K562 (cell line): ENCODE results near the gene FAM131C. TPM values are rescaled to one million over a fixed set of nuclear protein-coding genes. Genes with fewer than 3 reads are reported as not detected.
"Not testable (repeated sequence)": the region's sequence is repeated elsewhere in the genome, so short reads cannot be mapped to it uniquely, and the experiment has no call there.

Experiments
- ATAC-seq: fragments of 200-7000 bp; cut with Tn5 transposase; 3 replicates; pipeline ENCODE4 v1.9.1; 2020; ENCODE audit warnings: moderate library complexity
- BruUV-seq: library from RNA; stranded (reverse); fragments of 400-500 nt; replicated peaks from 2 replicates; lab custom pipeline; 2021; lab: Mats Ljungman, UMichigan
- CTCF ChIA-PET: fragments of 300-600 bp; formaldehyde crosslinking; extraction: SDS; loops from one replicate; lab custom pipeline; 2021; ENCODE audit warnings: low intra/inter-chr PET ratio; lab: Yijun Ruan, JAX
- POLR2A ChIA-PET: fragments of 300-600, 350-650 bp; sonication (Branson Sonifier 250); formaldehyde crosslinking; extraction: SDS; loops from one replicate; lab custom pipeline; 2021; ENCODE audit warnings: antibody characterized with exemption, inconsistent platforms; lab: Yijun Ruan, JAX
- DNase-seq, 4 experiments: peaks; one replicate each; pipeline versions ENCODE4 v3.0.0 to v3.0.0-alpha.2; 2011 to 2018; ENCODE audit warnings: low spot score in 3 of 4, mixed read lengths in 3 of 4; ENCODE audit errors: extremely low read depth in 1 of 4
- FAIRE-seq: peaks from 2 replicates; lab custom pipeline; 2011; peaks lifted over from hg19 to GRCh38; lab: Jason Lieb, UNC
- H2AFZ ChIP-seq: 2 replicates; pipeline ENCODE4 v1.6.0; 2011; ENCODE audit warnings: low read depth, low read length, control low read depth, inconsistent platforms
- H3K27ac ChIP-seq: fragments of 200-600 bp; 3 replicates; pipeline ENCODE4 v1.8.0; 2011; ENCODE audit warnings: low read depth, mild to moderate bottlenecking, control low read depth, inconsistent platforms, low read length, moderate library complexity, mixed read lengths; ENCODE audit errors: extremely low read depth
- H3K27me3 ChIP-seq, 2 experiments: fragments of 300-600 bp in 1 of 2; 2 replicates in 1 of 2; 3 replicates in 1 of 2; pipeline versions ENCODE4 v1.6.0 to v1.8.0; 2011; ENCODE audit warnings: inconsistent platforms in 2 of 2, low read length in 2 of 2, mild to moderate bottlenecking in 1 of 2, mixed read lengths in 1 of 2, moderate library complexity in 1 of 2; ENCODE audit not compliant: control insufficient read depth in 2 of 2, insufficient read depth in 2 of 2
- H3K36me3 ChIP-seq: fragments of 300-600 bp; 3 replicates; pipeline ENCODE4 v1.8.0; 2011; ENCODE audit warnings: mild to moderate bottlenecking, low read length, inconsistent platforms; ENCODE audit not compliant: control insufficient read depth, insufficient read depth
- H3K4me1 ChIP-seq, 2 experiments: fragments of 200-600 bp in 1 of 2; replicated peaks in 1 of 2; 2 replicates in 1 of 2; 3 replicates in 1 of 2; pipeline versions ENCODE4 v1.5.1 to v1.8.0; 2011; ENCODE audit warnings: inconsistent platforms in 2 of 2, low read length in 2 of 2, mild to moderate bottlenecking in 1 of 2, mixed read lengths in 1 of 2, moderate library complexity in 1 of 2; ENCODE audit not compliant: control insufficient read depth in 2 of 2, insufficient read depth in 2 of 2
- H3K4me2 ChIP-seq: 2 replicates; pipeline ENCODE4 v1.6.1; 2011; ENCODE audit warnings: low read length, control low read depth, inconsistent platforms, mixed read lengths; ENCODE audit not compliant: insufficient read depth
- H3K4me3 ChIP-seq: fragments of 200-600 bp; sonication (generic), shearing (Covaris generic); 2 replicates; pipeline ENCODE4 v1.5.1; 2016; ENCODE audit warnings: control low read depth, inconsistent platforms
- H3K79me2 ChIP-seq: fragments of 200-600 bp; 3 replicates; pipeline ENCODE4 v1.8.0; 2011; ENCODE audit warnings: low read length, inconsistent platforms; ENCODE audit not compliant: control insufficient read depth, insufficient read depth
- H3K9ac ChIP-seq, 2 experiments: 2 replicates each; pipeline versions ENCODE4 v1.6.0 to v1.6.1; 2011; ENCODE audit warnings: low read depth in 2 of 2, low read length in 2 of 2, control low read depth in 1 of 2, inconsistent platforms in 1 of 2, mild to moderate bottlenecking in 1 of 2, mixed read lengths in 1 of 2; ENCODE audit not compliant: insufficient read depth in 1 of 2
- H3K9me1 ChIP-seq: one replicate; pipeline ENCODE4 v1.6.0; 2011; ENCODE audit warnings: inconsistent platforms, mild to moderate bottlenecking, low read length, moderate library complexity; ENCODE audit not compliant: control insufficient read depth, insufficient read depth
- H3K9me3 ChIP-seq: replicated peaks from 2 replicates; pipeline ENCODE4 v1.5.1; 2011; ENCODE audit warnings: low read depth, low read length, inconsistent platforms; ENCODE audit not compliant: control insufficient read depth, insufficient read depth
- H4K20me1 ChIP-seq: replicated peaks from 2 replicates; pipeline ENCODE4 v1.6.1; 2011; ENCODE audit warnings: low read length, inconsistent platforms, mixed read lengths; ENCODE audit not compliant: control insufficient read depth, insufficient read depth
- ADNP ChIP-seq: fragments of 200-800 bp; sonication (Bioruptor generic); IDR thresholded peaks from 2 replicates; pipeline ENCODE4 v1.6.1; 2016; ENCODE audit warnings: missing genetic modification characterization, missing compliant biosample characterization
- CREM ChIP-seq: IDR thresholded peaks from 2 replicates; pipeline ENCODE4 v1.6.1; 2014; ENCODE audit warnings: antibody characterized with exemption, low read depth
- CXXC5 ChIP-seq: fragments of 250-450 bp; sonication (Bioruptor Pico); IDR thresholded peaks from 2 replicates; pipeline ENCODE4 v1.8.0; 2022; ENCODE audit warnings: inconsistent platforms, mild to moderate bottlenecking, moderate library complexity
- EZH2 ChIP-seq: IDR thresholded peaks from 2 replicates; pipeline ENCODE4 v1.6.1; 2012; ENCODE audit warnings: low read depth, mild to moderate bottlenecking, inconsistent platforms, low read length, borderline replicate concordance
- FOXJ3 ChIP-seq: sonication (generic); formaldehyde crosslinking; IDR thresholded peaks from 2 replicates; pipeline ENCODE4 v1.4.0; 2020; ENCODE audit warnings: mild to moderate bottlenecking, missing genetic modification reagents
- GATAD2B ChIP-seq: fragments of 450-650 bp; IDR thresholded peaks from 2 replicates; pipeline ENCODE4 v1.6.1; 2017; ENCODE audit warnings: mild to moderate bottlenecking, borderline replicate concordance
- NRF1 ChIP-seq, 2 experiments: fragments of 450-650 bp; IDR thresholded peaks in 1 of 2; conservative IDR thresholded peaks in 1 of 2; 2 replicates each; pipeline ENCODE4 v1.6.1; 2014; ENCODE audit warnings: mild to moderate bottlenecking in 2 of 2
- STAG1 ChIP-seq: sonication (generic); formaldehyde crosslinking; IDR thresholded peaks from 2 replicates; pipeline ENCODE4 v1.5.0; 2020; ENCODE audit warnings: missing genetic modification reagents, borderline replicate concordance
- TAF1 ChIP-seq: IDR thresholded peaks from 2 replicates; pipeline ENCODE4 v1.6.1; 2011; ENCODE audit warnings: mild to moderate bottlenecking, low read length, moderate library complexity; ENCODE audit not compliant: insufficient read depth, control insufficient read depth, severe bottlenecking; ENCODE audit errors: extremely low read depth
- ZNF174 ChIP-seq: fragments of 250-450 bp; sonication (Bioruptor Pico); IDR thresholded peaks from 2 replicates; pipeline ENCODE4 v1.4.0; 2020; ENCODE audit warnings: mild to moderate bottlenecking
- ZNF384 ChIP-seq: IDR thresholded peaks from 2 replicates; pipeline ENCODE4 v1.6.1; 2012; ENCODE audit warnings: low read depth, low read length, improper control_type of control experiment
- ZNF583 ChIP-seq: fragments of 250-450 bp; sonication (Bioruptor Pico); IDR thresholded peaks from 2 replicates; pipeline ENCODE4 v1.4.0; 2020
- ZNF77 ChIP-seq: fragments of 250-450 bp; sonication (Bioruptor Pico); IDR thresholded peaks from 2 replicates; pipeline ENCODE4 v1.5.0; 2020
- WGBS: fragments of 100-300 bp; shearing (Covaris generic); methylation state at CpG from one replicate; pipeline ENCODE4 v1.1.6; 2016; ENCODE audit warnings: low coverage, mixed read lengths; ENCODE audit not compliant: insufficient coverage; ENCODE audit errors: missing lambda C conversion rate; 5-methylcytosine and 5-hydroxymethylcytosine counted together
- in situ Hi-C: fragments of 300-500 bp; cut with MboI; formaldehyde crosslinking; loops from 4 replicates; pipeline ENCODE4 v1.15.0; 2018; ENCODE audit warnings: inconsistent platforms, mixed read lengths
- intact Hi-C: fragments of 100-400 bp; cut with micrococcal nuclease; formaldehyde crosslinking; loops from 2 replicates; pipeline ENCODE4 v1.14.2; 2022
- polyA plus RNA-seq, 8 experiments: library from polyadenylated mRNA; depleted of rRNA in 4 of 8; stranded (reverse) in 5 of 8; unstranded in 3 of 8; fragments of >200 nt; fragmentation: Nextera tagmentation in 2 of 8; fragmentation: Illumina TruSeq in 1 of 8; extraction: Ambion mirVana in 2 of 8; extraction: Trizol in 1 of 8; gene quantifications; 2 replicates each; pipeline versions ENCODE4 v1.2.1 to v1.2.3, GENCODE V29; 2011 to 2014; ENCODE audit warnings: inconsistent platforms in 1 of 8, missing spikeins in 1 of 8
- total RNA-seq, 7 experiments: library from RNA; depleted of rRNA in 6 of 7; stranded (reverse); fragments of >200 nt in 6 of 7; fragmentation: Illumina TruSeq in 2 of 7; extraction: Trizol in 2 of 7; gene quantifications; 2 replicates each; pipeline versions ENCODE4 v1.2.1 to v1.2.3, GENCODE V29; 2011 to 2021; ENCODE audit warnings: low replicate concordance in 1 of 7
- TF ChIP-seq, protein P1 (sequence below): sonication (generic); formaldehyde crosslinking; IDR thresholded peaks from 2 replicates; pipeline ENCODE4 v1.8.1; 2023; ENCODE audit warnings: mild to moderate bottlenecking, missing genetic modification reagents

The FAM131C gene
- total and polyA plus RNA-seq, 9 of the 15 experiments (the other 6 are each of a cell fraction or from before 2014, with no cell fraction given): 0.10 to 0.29 (median 0.16) TPM; not detected in 6

DNA sequence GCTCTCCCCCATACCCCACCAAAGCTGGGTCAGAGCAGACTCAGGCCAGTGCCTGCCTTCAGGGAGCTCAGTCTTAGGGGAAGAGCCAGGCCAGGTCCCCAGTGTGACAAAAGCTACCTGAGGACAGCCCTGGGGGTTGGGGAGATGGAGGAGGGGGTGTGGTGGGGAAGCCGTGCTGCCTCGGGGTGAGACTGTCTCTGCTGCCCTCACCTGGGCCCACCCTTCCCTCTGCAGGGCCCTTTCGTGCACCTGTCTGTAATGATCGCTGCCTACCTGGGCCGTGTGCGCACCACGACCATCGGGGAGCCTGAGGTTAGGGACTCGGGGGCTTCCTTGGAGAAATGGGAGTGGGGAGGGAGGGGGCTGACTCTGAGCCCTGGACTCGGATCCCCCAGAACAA, 47.1 kb downstream of the FAM131C start:
- BruUV-seq, H3K27ac ChIP-seq, H3K9me3 ChIP-seq, H3K4me2 ChIP-seq, H3K4me3 ChIP-seq, intact Hi-C loops, DNase-seq, H2AFZ ChIP-seq, H3K9ac ChIP-seq, in situ Hi-C loops, H3K9me1 ChIP-seq, H4K20me1 ChIP-seq, H3K36me3 ChIP-seq, ATAC-seq, CTCF ChIA-PET, H3K79me2 ChIP-seq, FAIRE-seq: not testable (repeated sequence)
- peaks cover 7 to 52% of the 10 kb centered on the region in 2 experiments; a peak in 3 of 5 replicates for H3K4me1 ChIP-seq
- 45% methylated on average over 9 of the region's 10 CpGs for WGBS
- peaks cover 7 to 37% of the 10 kb centered on the region in 2 experiments; a peak in 3 of 5 replicates for H3K27me3 ChIP-seq
- POLR2A ChIA-PET: interaction anchor here (0.6 to 1.0 kb wide), 3 partner anchors 19 to 515 kb away, joined by 3 to 5 read pairs (median 4); no protein-coding TSS in a partner anchor
- TF ChIP-seq STAG1 (CRISPR knock-in tag): peak; percentile 6; the same call in 1 of the 2 replicates

DNA sequence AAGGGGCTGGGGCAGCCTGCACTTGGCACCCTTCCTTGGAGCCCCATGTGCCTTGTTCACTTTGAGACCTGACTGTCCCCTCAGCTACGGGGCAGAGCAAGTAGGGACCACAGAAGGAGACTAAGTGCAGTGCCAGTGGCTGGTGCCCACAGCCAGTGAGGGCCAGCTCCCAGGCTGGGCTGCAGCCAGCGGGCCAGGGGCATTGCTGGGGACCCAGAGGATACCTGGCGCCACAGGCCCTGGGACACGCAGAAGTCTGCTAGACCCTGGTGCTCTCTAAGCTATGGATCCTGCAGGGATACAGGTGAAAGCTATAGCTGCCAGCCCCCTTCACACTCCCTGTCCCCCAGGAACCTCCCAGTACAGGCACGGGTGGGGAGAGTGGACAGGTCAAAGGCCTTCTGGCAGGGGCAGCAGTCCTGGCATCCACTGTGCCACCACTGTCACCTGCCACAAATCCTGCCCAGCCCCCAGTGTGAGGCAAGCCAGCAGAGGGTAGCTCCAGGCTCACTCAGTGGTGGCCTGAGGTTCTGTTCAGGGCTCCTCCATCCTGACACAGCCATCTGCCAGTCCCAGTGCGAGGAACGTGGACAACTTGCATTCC, 50.3 kb downstream of the FAM131C start:
- no peaks in the 10 kb centered on the region for H3K9me3 ChIP-seq
- DNase-seq (no peak), ATAC-seq (no peak), FAIRE-seq (no peak)
- H3K9ac ChIP-seq: no peak overlapping the region; a peak in 1 of 4 replicates
- peaks cover 7 to 37% of the 10 kb centered on the region in 2 experiments; a peak in 3 of 5 replicates for H3K27me3 ChIP-seq
- ChIA-PET CTCF (no interaction called here), POLR2A (interaction anchor here (0.5 to 1.7 kb wide), 4 partner anchors 8 to 191 kb away, joined by 3 to 7 read pairs (median 4); no protein-coding TSS in a partner anchor)
- in situ Hi-C loops: no loop called here
- H3K4me1 ChIP-seq: peaks cover 7 to 49% of the 10 kb centered on the region in 2 experiments; a peak in 3 of 5 replicates
- H4K20me1 ChIP-seq: no peaks in the 10 kb centered on the region
- H3K27ac ChIP-seq: no peak overlapping the region
- BruUV-seq: no TSS peak
- H2AFZ ChIP-seq: no peak overlapping the region
- WGBS: 5% methylated on average over 7 of the region's 7 CpGs
- no peaks in the 10 kb centered on the region for H3K79me2 ChIP-seq
- no peaks in the 10 kb centered on the region for H3K9me1 ChIP-seq
- no peaks in the 10 kb centered on the region for H3K36me3 ChIP-seq
- H3K4me3 ChIP-seq: no peak overlapping the region
- intact Hi-C loops: no loop called here
- no peak for TF ChIP-seq EZH2
- TF ChIP-seq, protein P1, sequence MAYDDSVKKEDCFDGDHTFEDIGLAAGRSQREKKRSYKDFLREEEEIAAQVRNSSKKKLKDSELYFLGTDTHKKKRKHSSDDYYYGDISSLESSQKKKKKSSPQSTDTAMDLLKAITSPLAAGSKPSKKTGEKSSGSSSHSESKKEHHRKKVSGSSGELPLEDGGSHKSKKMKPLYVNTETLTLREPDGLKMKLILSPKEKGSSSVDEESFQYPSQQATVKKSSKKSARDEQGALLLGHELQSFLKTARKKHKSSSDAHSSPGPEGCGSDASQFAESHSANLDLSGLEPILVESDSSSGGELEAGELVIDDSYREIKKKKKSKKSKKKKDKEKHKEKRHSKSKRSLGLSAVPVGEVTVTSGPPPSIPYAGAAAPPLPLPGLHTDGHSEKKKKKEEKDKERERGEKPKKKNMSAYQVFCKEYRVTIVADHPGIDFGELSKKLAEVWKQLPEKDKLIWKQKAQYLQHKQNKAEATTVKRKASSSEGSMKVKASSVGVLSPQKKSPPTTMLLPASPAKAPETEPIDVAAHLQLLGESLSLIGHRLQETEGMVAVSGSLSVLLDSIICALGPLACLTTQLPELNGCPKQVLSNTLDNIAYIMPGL (CRISPR knock-in tag): no peak
- TF ChIP-seq GATAD2B: no peak
- TF ChIP-seq ZNF174 (CRISPR knock-in tag): no peak
- TF ChIP-seq NRF1 (conservative IDR thresholded peaks at IDR 0.05 in 1 of 2, IDR thresholded peaks at IDR 0.05 in 1 of 2): no peak
- no peak for TF ChIP-seq FOXJ3 (CRISPR knock-in tag)
- no peak for TF ChIP-seq CREM
- TF ChIP-seq ZNF384: no peak
- no peak for TF ChIP-seq ZNF583 (CRISPR knock-in tag)
- no peak for TF ChIP-seq ZNF77 (CRISPR knock-in tag)
- TF ChIP-seq TAF1: no peak
- TF ChIP-seq CXXC5 (CRISPR knock-in tag): no peak
- no peak for TF ChIP-seq ADNP (tag)
- no peak overlapping the region for H3K4me2 ChIP-seq
